Measurements from ENCODE around the gene MIS12.

Gene MIS12

DNA sequence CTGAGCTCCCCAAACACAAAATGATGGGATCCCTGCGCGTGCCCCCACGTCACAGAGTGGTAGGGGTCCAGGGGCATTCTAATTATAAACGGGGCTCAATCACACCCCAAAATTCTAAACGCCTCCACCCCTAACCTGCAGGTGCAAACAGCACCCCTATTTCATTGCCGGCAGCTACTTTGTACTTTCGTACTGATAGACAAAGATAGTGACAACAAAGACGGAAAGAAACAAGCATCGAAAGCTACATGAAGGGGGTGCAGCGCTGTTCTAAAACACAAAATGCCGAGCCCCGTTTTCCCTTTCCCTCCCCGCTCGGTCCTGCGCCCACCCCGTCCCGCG, 13.9 kb downstream of the MIS12 start:
- no peaks in the 10 kb centered on the region for H4K20me1 ChIP-seq (ENCODE audit: insufficient read depth)
- no peak overlapping the region for H3K4me3 ChIP-seq (IDR thresholded peaks at IDR 0.05; ENCODE audit: insufficient read depth, low read depth, low read length)
- no peaks in the 10 kb centered on the region for H3K27me3 ChIP-seq (ENCODE audit: insufficient read depth, low read depth)
- no peaks in the 10 kb centered on the region for H3K79me2 ChIP-seq (ENCODE audit: insufficient read depth, low read depth)
- H3K4me2 ChIP-seq = no peak overlapping the region
- no peak overlapping the region for H2AFZ ChIP-seq (ENCODE audit: low read depth)
- no peaks in the 10 kb centered on the region for H3K36me3 ChIP-seq (ENCODE audit: insufficient read depth)
- H3K9ac ChIP-seq = no peak overlapping the region
- H3K27ac ChIP-seq = no peak overlapping the region
- H3K4me1 ChIP-seq (ENCODE audit: low read depth, poor library complexity, severe bottlenecking) = no peaks in the 10 kb centered on the region
- TF ChIP-seq, protein P1, sequence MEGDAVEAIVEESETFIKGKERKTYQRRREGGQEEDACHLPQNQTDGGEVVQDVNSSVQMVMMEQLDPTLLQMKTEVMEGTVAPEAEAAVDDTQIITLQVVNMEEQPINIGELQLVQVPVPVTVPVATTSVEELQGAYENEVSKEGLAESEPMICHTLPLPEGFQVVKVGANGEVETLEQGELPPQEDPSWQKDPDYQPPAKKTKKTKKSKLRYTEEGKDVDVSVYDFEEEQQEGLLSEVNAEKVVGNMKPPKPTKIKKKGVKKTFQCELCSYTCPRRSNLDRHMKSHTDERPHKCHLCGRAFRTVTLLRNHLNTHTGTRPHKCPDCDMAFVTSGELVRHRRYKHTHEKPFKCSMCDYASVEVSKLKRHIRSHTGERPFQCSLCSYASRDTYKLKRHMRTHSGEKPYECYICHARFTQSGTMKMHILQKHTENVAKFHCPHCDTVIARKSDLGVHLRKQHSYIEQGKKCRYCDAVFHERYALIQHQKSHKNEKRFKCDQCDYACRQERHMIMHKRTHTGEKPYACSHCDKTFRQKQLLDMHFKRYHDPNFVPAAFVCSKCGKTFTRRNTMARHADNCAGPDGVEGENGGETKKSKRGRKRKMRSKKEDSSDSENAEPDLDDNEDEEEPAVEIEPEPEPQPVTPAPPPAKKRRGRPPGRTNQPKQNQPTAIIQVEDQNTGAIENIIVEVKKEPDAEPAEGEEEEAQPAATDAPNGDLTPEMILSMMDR (conservative IDR thresholded peaks at IDR 0.05; ENCODE audit: low read depth, low read length) = no peak

DNA sequence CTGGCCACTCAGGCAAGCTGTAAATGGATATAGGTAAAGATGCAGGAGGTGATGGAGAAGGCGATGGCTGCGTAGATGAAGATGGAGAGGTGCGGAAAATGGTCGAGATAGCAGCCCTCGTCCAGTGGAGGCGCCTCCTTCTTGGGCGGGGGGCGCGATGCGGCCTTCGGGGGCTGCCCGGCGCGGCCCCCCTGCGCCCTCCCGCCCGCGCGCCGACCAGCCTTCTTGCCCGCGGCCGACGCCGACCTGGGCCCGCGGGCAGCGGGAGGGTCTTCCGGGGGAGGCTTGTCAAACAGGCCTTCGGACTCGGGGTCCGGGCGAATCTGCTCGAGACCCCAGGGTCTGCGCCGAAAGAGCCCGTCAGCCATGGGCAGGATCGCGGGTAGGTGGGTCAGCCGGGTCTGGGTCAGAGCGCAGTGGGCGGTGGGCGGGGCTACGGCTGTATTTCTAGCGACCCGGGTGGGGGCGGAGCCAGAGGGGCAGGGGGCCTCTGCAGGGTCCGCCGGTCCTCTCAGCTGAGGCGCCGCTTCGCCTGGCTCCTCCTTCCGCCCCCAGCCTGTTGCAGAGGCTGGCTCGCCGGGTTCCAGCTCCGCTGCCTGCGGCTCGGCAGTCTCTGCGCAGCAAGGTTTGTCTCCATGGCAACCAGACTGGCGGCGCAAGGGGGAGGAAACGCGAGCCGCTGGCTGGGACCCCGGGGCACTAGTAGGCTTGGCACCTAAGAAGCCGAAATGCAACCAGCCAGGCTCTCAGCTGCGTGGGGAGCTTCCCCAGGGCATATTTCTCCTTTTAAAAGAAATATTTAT, 14.4 kb downstream of the MIS12 start:
- Histone ChIP-seq H3K79me2 (ENCODE audit: insufficient read depth, low read depth) (no peaks in the 10 kb centered on the region), H2AFZ (ENCODE audit: low read depth) (no peak overlapping the region), H3K27ac (no peak overlapping the region), H3K27me3 (ENCODE audit: insufficient read depth, low read depth) (no peaks in the 10 kb centered on the region), H3K36me3 (ENCODE audit: insufficient read depth) (no peaks in the 10 kb centered on the region), H4K20me1 (ENCODE audit: insufficient read depth) (no peaks in the 10 kb centered on the region), H3K4me1 (ENCODE audit: low read depth, poor library complexity, severe bottlenecking) (no peaks in the 10 kb centered on the region), H3K4me2 (no peak overlapping the region), H3K4me3 (IDR thresholded peaks at IDR 0.05; ENCODE audit: insufficient read depth, low read depth, low read length) (no peak overlapping the region), H3K9ac (no peak overlapping the region)
- TF ChIP-seq, protein P1 (conservative IDR thresholded peaks at IDR 0.05; ENCODE audit: low read depth, low read length) = no peak

DNA sequence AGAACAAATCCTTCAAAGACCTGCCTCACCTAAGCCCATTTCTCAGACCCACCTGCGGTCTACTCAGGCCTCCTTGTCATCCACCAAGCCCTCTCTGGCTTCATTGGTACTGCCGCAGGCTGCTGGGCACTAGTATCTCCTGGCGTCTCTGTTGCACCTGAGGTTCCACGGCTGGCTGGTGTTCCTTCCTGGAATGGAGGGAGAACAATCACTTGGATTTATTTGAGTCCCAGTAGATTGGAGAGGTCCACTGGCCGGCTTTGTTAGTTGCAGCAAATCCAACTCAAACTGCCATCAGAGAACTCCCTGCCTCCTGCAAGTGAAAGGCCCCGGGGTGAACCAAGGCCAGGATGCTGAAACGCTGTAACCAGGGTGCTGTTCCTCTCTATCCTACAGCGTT, 15.3 kb downstream of the MIS12 start:
- no peak overlapping the region for H3K4me3 ChIP-seq (IDR thresholded peaks at IDR 0.05; ENCODE audit: insufficient read depth, low read depth, low read length)
- H3K9ac ChIP-seq = no peak overlapping the region
- H4K20me1 ChIP-seq (ENCODE audit: insufficient read depth) = no peaks in the 10 kb centered on the region
- H3K4me2 ChIP-seq = no peak overlapping the region
- no peak overlapping the region for H2AFZ ChIP-seq (ENCODE audit: low read depth)
- no peak overlapping the region for H3K27ac ChIP-seq
- H3K79me2 ChIP-seq (ENCODE audit: insufficient read depth, low read depth) = no peaks in the 10 kb centered on the region
- no peaks in the 10 kb centered on the region for H3K4me1 ChIP-seq (ENCODE audit: low read depth, poor library complexity, severe bottlenecking)
- no peaks in the 10 kb centered on the region for H3K36me3 ChIP-seq (ENCODE audit: insufficient read depth)
- H3K27me3 ChIP-seq (ENCODE audit: insufficient read depth, low read depth) = no peaks in the 10 kb centered on the region
- TF ChIP-seq, protein P1 (conservative IDR thresholded peaks at IDR 0.05; ENCODE audit: low read depth, low read length) = no peak

DNA sequence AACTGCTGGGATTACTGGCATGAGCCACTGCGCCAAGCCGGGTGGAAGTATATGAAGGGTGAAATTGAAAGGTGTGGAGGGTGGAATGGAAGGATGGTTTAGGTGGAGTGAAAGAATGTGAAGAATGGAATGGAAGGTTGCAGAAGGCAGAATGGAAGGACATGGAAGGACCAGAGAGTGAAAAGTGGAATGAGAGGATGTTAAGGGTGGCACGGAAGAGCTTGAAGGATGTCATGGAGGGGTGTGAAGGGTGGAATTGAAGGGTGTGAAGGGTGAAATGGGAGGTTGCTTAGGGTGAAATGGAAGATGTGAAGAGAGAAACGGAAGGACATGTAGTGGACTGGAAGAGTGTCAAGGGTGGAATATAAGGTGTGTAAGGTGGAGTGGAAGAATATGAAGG, 16.2 kb downstream of the MIS12 start:
- no peaks in the 10 kb centered on the region for H3K27me3 ChIP-seq (ENCODE audit: insufficient read depth, low read depth)
- H3K4me3 ChIP-seq (IDR thresholded peaks at IDR 0.05; ENCODE audit: insufficient read depth, low read depth, low read length) = no peak overlapping the region
- H4K20me1 ChIP-seq (ENCODE audit: insufficient read depth) = no peaks in the 10 kb centered on the region
- H2AFZ ChIP-seq (ENCODE audit: low read depth) = no peak overlapping the region
- no peak overlapping the region for H3K9ac ChIP-seq
- H3K4me1 ChIP-seq (ENCODE audit: low read depth, poor library complexity, severe bottlenecking) = no peaks in the 10 kb centered on the region
- H3K4me2 ChIP-seq = no peak overlapping the region
- TF ChIP-seq, protein P1 (conservative IDR thresholded peaks at IDR 0.05; ENCODE audit: low read depth, low read length) = no peak
- H3K27ac ChIP-seq = no peak overlapping the region
- no peaks in the 10 kb centered on the region for H3K36me3 ChIP-seq (ENCODE audit: insufficient read depth)
- H3K79me2 ChIP-seq (ENCODE audit: insufficient read depth, low read depth) = no peaks in the 10 kb centered on the region
